ENCODE measurements around the gene MRPS15.
A peak's percentile ranks its signal among the peaks of the same experiment; 100 is the strongest.

- TF ChIP-seq EP300 (IDR thresholded peaks at IDR 0.05), result peak; percentile 83 to 99
- TF ChIP-seq POLR2A (IDR thresholded peaks at IDR 0.05), result peak; percentile 91 to 97
- TF ChIP-seq CTCF (IDR thresholded peaks at IDR 0.05), result peak in 1 of 5 experiments; percentile 37
These were observed 13.8 kb downstream of the MRPS15 start, which contains the start of gene OSCP1 for GRCh38 chr1:36450270-36450918.
